Transverse colon (tissue), 4 donors: Measurements from ENCODE around the gene E2F1. TPM values are rescaled to one million over a fixed set of nuclear protein-coding genes. Genes with fewer than 3 reads are reported as not detected.

Experiments
- DNase-seq: peaks from one replicate; pipeline ENCODE4 v3.0.0-alpha.2; 2019
- H3K27ac ChIP-seq, 4 donors: fragments of 200-600 bp; sonication (generic); 2 replicates each; pipeline ENCODE4 v1.5.1; 2016 to 2018; ENCODE audit warnings: inconsistent platforms in 4 of 4
- H3K27me3 ChIP-seq: fragments of 200-600 bp; sonication (generic); 2 replicates; pipeline ENCODE4 v1.5.1; 2017; ENCODE audit warnings: inconsistent platforms
- H3K36me3 ChIP-seq, 4 donors: fragments of 200-600 bp; sonication (generic); 2 replicates each; pipeline ENCODE4 v1.5.1; 2017 to 2019; ENCODE audit warnings: inconsistent platforms in 4 of 4
- H3K4me1 ChIP-seq, 4 donors: fragments of 200-600 bp; sonication (generic); 2 replicates each; pipeline ENCODE4 v1.5.1; 2017 to 2020; ENCODE audit warnings: inconsistent platforms in 4 of 4
- H3K4me3 ChIP-seq, 4 donors: fragments of 200-600 bp; sonication (generic); 1 replicate in 1 of 4; 2 replicates in 3 of 4; pipeline versions ENCODE4 v1.5.1 to v1.6.1; 2017 to 2019; ENCODE audit warnings: inconsistent platforms in 4 of 4
- H3K9me3 ChIP-seq, 2 donors: fragments of 200-600 bp; sonication (generic); 2 replicates each; pipeline ENCODE4 v1.5.1; 2017 to 2019; ENCODE audit warnings: inconsistent platforms in 2 of 2
- EP300 ChIP-seq: sonication (generic); formaldehyde crosslinking; IDR thresholded peaks from one replicate; pipeline ENCODE4 v1.6.1; 2017; ENCODE audit warnings: antibody characterized with exemption, low read depth
- POLR2A ChIP-seq: fragments of 450-650 bp; IDR thresholded peaks from one replicate; pipeline ENCODE4 v1.6.1; 2016; ENCODE audit warnings: antibody characterized with exemption, mild to moderate bottlenecking, moderate library complexity
- POLR2AphosphoS5 ChIP-seq, 3 donors: sonication (generic); formaldehyde crosslinking; IDR thresholded peaks; one replicate each; pipeline ENCODE4 v1.6.1; 2016; ENCODE audit warnings: antibody characterized with exemption in 3 of 3
- WGBS, 2 donors: methylation state at CpG; one replicate each; pipeline ENCODE4 v1.1.5; 2018; ENCODE audit warnings: low coverage in 1 of 2; 5-methylcytosine and 5-hydroxymethylcytosine counted together
- in situ Hi-C, 4 donors: fragments of 200-750 bp; cut with MboI; loops; one replicate each; pipeline versions ENCODE4 v1.15.0 to v1.15.1; 2017; ENCODE audit warnings: low sequenced_read_pairs in 3 of 4, low pct_ligation_motif_present in 1 of 4, low pct_unique_long_range_greater_than_20kb in 1 of 4
- intact Hi-C: fragments of 100-400 bp; cut with DNase I; formaldehyde crosslinking; loops from one replicate; pipeline ENCODE4 v1.15.1; 2023; ENCODE audit warnings: low total_unique reads
- total RNA-seq, 4 donors: library from RNA; depleted of rRNA; stranded (reverse); fragments of >200 nt; gene quantifications; one replicate each; pipeline ENCODE4 v1.1.0, GENCODE V29; 2016
- TF ChIP-seq, protein P1 (sequence below), 5 experiments: fragments of 200-600 bp in 3 of 5; fragments of 450-650 bp in 2 of 5; sonication (generic) in 3 of 5; IDR thresholded peaks; 1 replicate in 2 of 5; 2 replicates in 3 of 5; pipeline ENCODE4 v1.5.1; 2016 to 2017; ENCODE audit warnings: antibody characterized with exemption in 5 of 5, inconsistent platforms in 3 of 5, mild to moderate bottlenecking in 2 of 5, moderate library complexity in 1 of 5

Gene E2F1
- total RNA-seq, 4 donors from 2014 or later: 1.2 to 2.7 (median 2.1) TPM; not detected in 1

DNA sequence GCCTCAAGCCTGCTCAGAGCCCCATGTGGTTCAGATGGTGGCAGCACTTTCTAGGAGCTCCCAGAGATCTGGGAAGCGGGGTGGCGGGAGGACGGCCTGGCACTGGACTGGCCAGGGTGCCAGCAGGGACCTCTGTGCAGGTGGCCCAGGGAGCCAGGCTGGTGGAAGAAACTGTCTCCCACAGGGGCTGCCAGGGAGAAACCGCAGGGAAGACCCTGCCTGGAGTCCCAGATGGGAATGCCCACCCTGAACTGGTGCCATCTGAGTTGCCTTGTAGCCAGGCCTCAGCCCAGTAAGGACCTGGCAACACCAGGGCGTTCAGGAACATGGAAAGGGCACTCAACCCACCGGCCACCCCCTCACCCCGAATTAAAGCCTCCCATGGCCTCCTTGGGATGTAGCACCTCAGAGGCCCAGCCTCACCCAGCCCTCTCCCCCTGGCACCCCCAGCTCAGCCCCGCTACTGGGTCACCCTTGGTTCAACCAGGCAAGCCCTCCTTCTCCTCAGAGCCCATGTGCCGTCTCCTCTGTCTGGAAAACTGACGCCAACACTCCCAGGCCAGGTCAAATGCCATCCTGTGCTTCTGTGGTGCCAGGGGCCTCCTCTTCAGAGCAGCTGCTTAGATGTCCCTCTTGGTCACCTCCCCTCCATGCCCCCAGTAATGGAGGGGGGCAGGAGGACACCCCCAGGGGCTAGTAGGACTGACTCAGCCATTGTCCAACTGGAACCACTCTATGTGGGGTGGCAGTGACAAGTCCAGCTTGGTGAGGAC is 30.0 kb downstream of the E2F1 start:
- Histone ChIP-seq H3K4me1 (peaks cover 14 to 23% (median 19%) of the 10 kb centered on the region in 4 donors), H3K4me3 (no peak overlapping the region), H3K27me3 (no peaks in the 10 kb centered on the region), H3K36me3 (peaks cover 0 to 4% (median 1%) of the 10 kb centered on the region in 4 donors), H3K9me3 (no peaks in the 10 kb centered on the region), H3K27ac (no peak overlapping the region)
- WGBS, 2 donors: 94% methylated on average over 10 of the region's 10 CpGs; no CpG with 5 or more reads in 1 of the 2 donors
- TF ChIP-seq, protein P1, sequence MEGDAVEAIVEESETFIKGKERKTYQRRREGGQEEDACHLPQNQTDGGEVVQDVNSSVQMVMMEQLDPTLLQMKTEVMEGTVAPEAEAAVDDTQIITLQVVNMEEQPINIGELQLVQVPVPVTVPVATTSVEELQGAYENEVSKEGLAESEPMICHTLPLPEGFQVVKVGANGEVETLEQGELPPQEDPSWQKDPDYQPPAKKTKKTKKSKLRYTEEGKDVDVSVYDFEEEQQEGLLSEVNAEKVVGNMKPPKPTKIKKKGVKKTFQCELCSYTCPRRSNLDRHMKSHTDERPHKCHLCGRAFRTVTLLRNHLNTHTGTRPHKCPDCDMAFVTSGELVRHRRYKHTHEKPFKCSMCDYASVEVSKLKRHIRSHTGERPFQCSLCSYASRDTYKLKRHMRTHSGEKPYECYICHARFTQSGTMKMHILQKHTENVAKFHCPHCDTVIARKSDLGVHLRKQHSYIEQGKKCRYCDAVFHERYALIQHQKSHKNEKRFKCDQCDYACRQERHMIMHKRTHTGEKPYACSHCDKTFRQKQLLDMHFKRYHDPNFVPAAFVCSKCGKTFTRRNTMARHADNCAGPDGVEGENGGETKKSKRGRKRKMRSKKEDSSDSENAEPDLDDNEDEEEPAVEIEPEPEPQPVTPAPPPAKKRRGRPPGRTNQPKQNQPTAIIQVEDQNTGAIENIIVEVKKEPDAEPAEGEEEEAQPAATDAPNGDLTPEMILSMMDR (IDR thresholded peaks at IDR 0.05): no peak
- TF ChIP-seq POLR2A (no peak), POLR2AphosphoS5 (IDR thresholded peaks at IDR 0.05) (no peak), EP300 (no peak)
- DNase-seq: no peak
- in situ Hi-C loops: loop anchor here in 2 of 4 donors (10.0 kb wide), 2 partner anchors 191 to 201 kb away; no protein-coding TSS in a partner anchor
- intact Hi-C loops: no loop called here

DNA sequence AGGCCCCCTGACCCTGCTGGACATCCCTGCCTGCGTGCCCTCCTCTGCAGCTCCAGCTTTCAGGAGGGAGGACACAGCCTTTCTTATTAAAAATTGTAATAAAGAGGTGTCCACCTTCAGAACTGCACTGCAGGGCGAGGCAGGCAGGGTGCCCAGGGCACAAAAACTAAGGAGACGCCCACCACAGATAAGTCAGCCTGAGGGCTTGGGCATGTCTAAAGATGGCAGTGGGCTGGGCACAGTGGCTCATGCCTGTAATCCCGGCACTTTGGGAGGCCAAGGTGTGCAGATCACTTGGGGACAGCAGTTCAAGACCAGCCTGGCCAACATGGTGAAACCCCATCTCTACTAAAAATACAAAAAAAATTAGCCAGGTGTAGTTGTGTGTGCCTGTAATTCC is 31.0 kb downstream of the E2F1 start:
- in situ Hi-C loops (loop anchor here in 2 of 4 donors (10.0 kb wide), 2 partner anchors 190 to 200 kb away; no protein-coding TSS in a partner anchor), intact Hi-C loops (no loop called here)
- H3K4me3 ChIP-seq: no peak overlapping the region
- no peaks in the 10 kb centered on the region for H3K27me3 ChIP-seq
- H3K27ac ChIP-seq: no peak overlapping the region
- peaks cover 14 to 31% (median 20%) of the 10 kb centered on the region in 4 donors for H3K4me1 ChIP-seq
- no peak for TF ChIP-seq POLR2AphosphoS5 (IDR thresholded peaks at IDR 0.05)
- TF ChIP-seq POLR2A: no peak
- no peak for TF ChIP-seq EP300
- peaks cover 0 to 4% (median 1%) of the 10 kb centered on the region in 4 donors for H3K36me3 ChIP-seq
- DNase-seq: no peak
- H3K9me3 ChIP-seq: no peaks in the 10 kb centered on the region
- 72% methylated on average over 4 of the region's 4 CpGs; no CpG with 5 or more reads in 1 of the 2 donors for WGBS, 2 donors

DNA sequence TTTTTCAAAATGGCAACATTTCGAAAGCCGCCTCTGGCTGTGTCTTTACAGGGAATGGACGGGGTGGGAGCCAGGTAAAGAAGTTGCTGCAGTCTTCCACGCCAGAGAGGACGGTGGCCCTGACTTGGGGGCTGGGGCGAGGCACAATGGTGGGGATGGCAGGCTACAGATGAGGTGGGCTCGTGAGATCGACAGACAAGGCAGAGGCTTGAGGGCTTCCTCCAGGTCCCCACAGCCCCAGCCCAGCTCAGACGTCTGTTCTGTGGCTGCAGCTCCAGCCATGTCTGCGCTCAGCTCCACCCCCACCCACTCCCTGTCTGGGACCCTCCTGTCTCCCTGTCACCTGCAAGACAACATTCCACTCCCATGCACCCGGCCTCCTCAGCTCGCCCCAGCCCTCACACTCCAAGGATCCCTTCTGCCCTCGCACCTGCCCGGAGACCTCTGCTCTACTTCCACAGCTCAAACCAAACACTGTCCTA is 31.5 kb downstream of the E2F1 start:
- intact Hi-C loops: no loop called here
- Histone ChIP-seq H3K4me3 (no peak overlapping the region), H3K4me1 (peaks cover 14 to 31% (median 20%) of the 10 kb centered on the region in 4 donors), H3K9me3 (no peaks in the 10 kb centered on the region), H3K27me3 (no peaks in the 10 kb centered on the region), H3K36me3 (peaks cover 0 to 4% (median 1%) of the 10 kb centered on the region in 4 donors), H3K27ac (peak overlapping the region; percentile 17 to 74 (median 39))
- in situ Hi-C loops: loop anchor here (5.0 to 10.0 kb wide), 3 partner anchors 190 to 202 kb away; no protein-coding TSS in a partner anchor
- WGBS, 2 donors: 48 to 66% methylated on average over 4 to 14 of the region's 14 CpGs
- TF ChIP-seq EP300 (no peak), POLR2A (no peak)
- TF ChIP-seq, protein P1 (IDR thresholded peaks at IDR 0.05): no peak
- DNase-seq: no peak

DNA sequence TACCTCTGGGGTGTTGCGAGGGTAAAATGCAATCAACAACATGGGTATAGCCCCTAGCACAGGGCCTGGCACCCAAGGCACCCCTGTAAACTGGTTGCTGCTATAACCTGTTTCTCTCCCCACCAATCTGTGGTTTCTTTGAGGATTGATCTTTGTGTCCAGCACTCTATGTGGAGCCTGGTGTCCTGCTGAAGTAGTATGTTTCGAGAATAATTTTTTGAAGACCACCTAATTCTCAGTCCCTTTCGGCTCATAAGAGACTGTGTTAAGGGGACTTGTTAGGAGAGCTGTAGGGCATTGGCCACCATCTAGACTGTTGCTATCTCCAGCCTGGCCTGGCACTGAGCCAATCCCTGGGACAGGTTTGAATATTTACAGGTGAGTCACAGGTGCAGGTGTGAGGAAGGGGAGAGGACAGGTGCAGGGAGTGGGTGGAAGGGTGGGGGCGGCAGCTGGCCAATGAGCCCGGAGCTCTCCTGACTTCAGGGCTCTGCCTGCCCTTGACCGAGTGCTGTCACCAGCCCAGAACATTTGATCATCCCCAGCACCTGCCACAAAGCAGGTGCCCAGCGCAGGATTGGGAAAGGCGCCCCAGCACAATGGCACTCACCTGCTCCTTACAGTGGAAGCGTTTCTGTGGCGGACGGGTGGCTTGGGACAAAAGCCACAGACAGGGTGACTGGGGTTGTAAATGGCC is 32.1 kb downstream of the E2F1 start:
- H3K9me3 ChIP-seq: no peaks in the 10 kb centered on the region
- TF ChIP-seq, protein P1 (IDR thresholded peaks at IDR 0.05): no peak
- TF ChIP-seq POLR2AphosphoS5 (IDR thresholded peaks at IDR 0.05): peak; percentile 75 to 82 (median 76)
- peak overlapping the region; percentile 37 to 74 (median 54) for H3K27ac ChIP-seq
- peak; percentile 87 for DNase-seq
- in situ Hi-C loops: loop anchor here (5.0 to 10.0 kb wide), 3 partner anchors 189 to 202 kb away; no protein-coding TSS in a partner anchor
- H3K27me3 ChIP-seq: no peaks in the 10 kb centered on the region
- intact Hi-C loops: loop anchor here (2.0 kb wide), 1 partner anchor 195 kb away; no protein-coding TSS in a partner anchor
- H3K36me3 ChIP-seq: peaks cover 0 to 3% (median 0%) of the 10 kb centered on the region in 4 donors
- 41% methylated on average over 10 of the region's 11 CpGs; no CpG with 5 or more reads in 1 of the 2 donors for WGBS, 2 donors
- H3K4me1 ChIP-seq: peaks cover 14 to 38% (median 20%) of the 10 kb centered on the region in 4 donors
- no peak overlapping the region for H3K4me3 ChIP-seq
